Panc1 (cell line): ENCODE measurements around the gene TMEM52. TPM values are rescaled to one million over a fixed set of nuclear protein-coding genes. Genes with fewer than 3 reads are reported as not detected.

Experiments
- ATAC-seq: fragments of 200-7000 bp; cut with Tn5 transposase; 2 replicates; pipeline ENCODE4 v1.9.1; 2020; ENCODE audit warnings: mild to moderate bottlenecking, moderate library complexity
- BruUV-seq: library from RNA; stranded (reverse); fragments of 400-500 nt; replicated peaks from 2 replicates; lab custom pipeline; 2021; lab: Mats Ljungman, UMichigan
- CTCF ChIA-PET: fragments of 300-600 bp; sonication (Branson Sonifier 250); formaldehyde crosslinking; loops from one replicate; lab custom pipeline; 2022; ENCODE audit warnings: antibody characterized with exemption; lab: Charles Lee
- POLR2A ChIA-PET: fragments of 300-600 bp; sonication (Branson Sonifier 250); formaldehyde crosslinking; loops from one replicate; lab custom pipeline; 2022; ENCODE audit warnings: antibody characterized with exemption; lab: Charles Lee
- DNase-seq: peaks from one replicate; pipeline ENCODE4 v3.0.0-alpha.2; 2010; ENCODE audit warnings: low read depth, low spot score
- H3K27ac ChIP-seq: 2 replicates; pipeline ENCODE4 v1.5.1; 2011; ENCODE audit warnings: mild to moderate bottlenecking, low read length, inconsistent platforms
- H3K27me3 ChIP-seq: fragments of 200-500 bp; sonication (Bioruptor generic); 2 replicates; pipeline ENCODE4 v1.6.0; 2014; ENCODE audit warnings: low read length, inconsistent platforms; ENCODE audit not compliant: control insufficient read depth, insufficient read depth
- H3K36me3 ChIP-seq: fragments of 200-500 bp; sonication (Bioruptor generic); 2 replicates; pipeline ENCODE4 v1.5.1; 2014; ENCODE audit warnings: inconsistent platforms, mild to moderate bottlenecking, low read length, moderate library complexity; ENCODE audit not compliant: control insufficient read depth, insufficient read depth
- H3K4me1 ChIP-seq: 2 replicates; pipeline ENCODE4 v1.5.1; 2011; ENCODE audit warnings: inconsistent platforms, mild to moderate bottlenecking, low read length, moderate library complexity; ENCODE audit not compliant: control insufficient read depth, insufficient read depth
- H3K4me3 ChIP-seq, 2 experiments: 2 replicates each; pipeline ENCODE4 v1.5.1; 2011 to 2012; ENCODE audit warnings: low read depth in 2 of 2, low read length in 2 of 2, mild to moderate bottlenecking in 2 of 2, inconsistent platforms in 1 of 2, moderate library complexity in 1 of 2
- H3K9me3 ChIP-seq: fragments of 200-500 bp; sonication (Bioruptor generic); 2 replicates; pipeline ENCODE4 v1.5.1; 2014; ENCODE audit warnings: low read depth, mild to moderate bottlenecking, inconsistent platforms, low read length, moderate library complexity; ENCODE audit not compliant: control insufficient read depth, insufficient read depth
- POLR2AphosphoS5 ChIP-seq: IDR thresholded peaks from 2 replicates; pipeline ENCODE4 v1.6.1; 2012; ENCODE audit warnings: mild to moderate bottlenecking, low read depth, low read length, moderate library complexity
- REST ChIP-seq, 2 experiments: IDR thresholded peaks; 2 replicates each; pipeline ENCODE4 v1.6.1; 2011 to 2012; ENCODE audit warnings: low read depth in 2 of 2, control low read depth in 1 of 2, low read length in 1 of 2, mild to moderate bottlenecking in 1 of 2, moderate library complexity in 1 of 2; ENCODE audit not compliant: insufficient read depth in 1 of 2
- SIN3A ChIP-seq: IDR thresholded peaks from 2 replicates; pipeline ENCODE4 v1.6.1; 2012; ENCODE audit warnings: low read depth, mild to moderate bottlenecking, low read length, moderate library complexity, borderline replicate concordance; ENCODE audit not compliant: insufficient read depth
- TCF7L2 ChIP-seq: IDR thresholded peaks from 2 replicates; pipeline ENCODE4 v1.6.1; 2011; ENCODE audit warnings: mild to moderate bottlenecking, low read depth, low read length, inconsistent platforms
- in situ Hi-C: cut with HindIII; loops from 2 replicates; pipeline ENCODE4 v1.10.0; 2016; ENCODE audit warnings: low sequenced_read_pairs, low pct_unique_long_range_greater_than_20kb
- intact Hi-C: fragments of 100-400 bp; cut with micrococcal nuclease; formaldehyde crosslinking; loops from one replicate; pipeline ENCODE4 v1.10.0; 2022; ENCODE audit not compliant: unreplicated experiment
- total RNA-seq: library from RNA; stranded (reverse); gene quantifications from one replicate; pipeline ENCODE4 v1.2.1, GENCODE V29; 2021; ENCODE audit not compliant: unreplicated experiment
- TF ChIP-seq, protein P1 (sequence below): fragments of 450-650 bp; IDR thresholded peaks from 2 replicates; pipeline ENCODE4 v1.5.1; 2017; ENCODE audit warnings: mild to moderate bottlenecking

TMEM52 gene
- total RNA-seq, 1 experiment from 2014 or later, result 2.5 TPM

DNA sequence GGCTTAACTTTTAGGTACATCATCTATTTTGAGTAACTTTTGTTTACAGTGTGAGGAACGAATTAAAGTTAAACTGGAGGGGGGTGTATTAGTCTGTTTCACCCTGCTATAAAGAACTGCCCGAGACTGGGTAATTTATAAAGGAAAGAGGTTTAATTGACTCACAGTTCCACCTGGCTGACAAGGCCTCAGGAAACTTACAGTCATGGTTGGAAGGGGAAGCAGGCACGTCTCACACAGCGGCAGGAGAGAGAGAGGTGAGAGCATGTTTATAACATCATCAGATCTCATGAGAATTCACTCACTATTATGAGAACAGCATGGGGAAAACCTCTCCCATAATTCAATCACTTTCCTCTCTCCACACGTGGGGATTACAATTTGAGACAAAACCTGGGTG, 31.9 kb upstream of the TMEM52 start:
- POLR2A ChIA-PET, result no interaction called here
- DNase-seq (no peak), ATAC-seq (no peak)
- in situ Hi-C loops (no loop called here), intact Hi-C loops (no loop called here)
- CTCF ChIA-PET, result no interaction called here
- no peak overlapping the region for H3K27ac ChIP-seq
- BruUV-seq, result no TSS peak
- H3K36me3 ChIP-seq, result no peaks in the 10 kb centered on the region
- no peak overlapping the region for H3K4me3 ChIP-seq
- H3K4me1 ChIP-seq, result no peaks in the 10 kb centered on the region
- TF ChIP-seq REST (IDR thresholded peaks at IDR 0.05; ENCODE audit: insufficient read depth in 1 of 2, low read depth in 2 of 2, low read length in 1 of 2), result no peak
- TF ChIP-seq TCF7L2, result no peak
- no peak for TF ChIP-seq SIN3A
- TF ChIP-seq, protein P1, sequence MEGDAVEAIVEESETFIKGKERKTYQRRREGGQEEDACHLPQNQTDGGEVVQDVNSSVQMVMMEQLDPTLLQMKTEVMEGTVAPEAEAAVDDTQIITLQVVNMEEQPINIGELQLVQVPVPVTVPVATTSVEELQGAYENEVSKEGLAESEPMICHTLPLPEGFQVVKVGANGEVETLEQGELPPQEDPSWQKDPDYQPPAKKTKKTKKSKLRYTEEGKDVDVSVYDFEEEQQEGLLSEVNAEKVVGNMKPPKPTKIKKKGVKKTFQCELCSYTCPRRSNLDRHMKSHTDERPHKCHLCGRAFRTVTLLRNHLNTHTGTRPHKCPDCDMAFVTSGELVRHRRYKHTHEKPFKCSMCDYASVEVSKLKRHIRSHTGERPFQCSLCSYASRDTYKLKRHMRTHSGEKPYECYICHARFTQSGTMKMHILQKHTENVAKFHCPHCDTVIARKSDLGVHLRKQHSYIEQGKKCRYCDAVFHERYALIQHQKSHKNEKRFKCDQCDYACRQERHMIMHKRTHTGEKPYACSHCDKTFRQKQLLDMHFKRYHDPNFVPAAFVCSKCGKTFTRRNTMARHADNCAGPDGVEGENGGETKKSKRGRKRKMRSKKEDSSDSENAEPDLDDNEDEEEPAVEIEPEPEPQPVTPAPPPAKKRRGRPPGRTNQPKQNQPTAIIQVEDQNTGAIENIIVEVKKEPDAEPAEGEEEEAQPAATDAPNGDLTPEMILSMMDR, result no peak
- TF ChIP-seq POLR2AphosphoS5, result no peak
- H3K27me3 ChIP-seq, result no peaks in the 10 kb centered on the region
- H3K9me3 ChIP-seq, result no peaks in the 10 kb centered on the region

- Histone ChIP-seq H3K36me3 (no peaks in the 10 kb centered on the region), H3K4me1 (no peaks in the 10 kb centered on the region), H3K27ac (no peak overlapping the region), H3K9me3 (no peaks in the 10 kb centered on the region), H3K4me3 (no peak overlapping the region), H3K27me3 (no peaks in the 10 kb centered on the region)
- in situ Hi-C loops, result no loop called here
- ChIA-PET CTCF (no interaction called here), POLR2A (no interaction called here)
- DNase-seq (no peak), ATAC-seq (no peak)
- BruUV-seq, result no TSS peak
- no peak for TF ChIP-seq TCF7L2
- TF ChIP-seq, protein P1, result no peak
- no peak for TF ChIP-seq SIN3A
- no peak for TF ChIP-seq POLR2AphosphoS5
- TF ChIP-seq REST (IDR thresholded peaks at IDR 0.05; ENCODE audit: insufficient read depth in 1 of 2, low read depth in 2 of 2, low read length in 1 of 2), result no peak
- intact Hi-C loops, result no loop called here
Observed at GRCh38 chr1:1948783-1949182, 29.7 kb upstream of the TMEM52 start.
